Smooth muscle cell (in vitro differentiated cells): ENCODE data around the gene TCF7L2. TPM values are rescaled to one million over a fixed set of nuclear protein-coding genes. Genes with fewer than 3 reads are reported as not detected.

Experiments used
- DNase-seq: peaks from one replicate; lab custom pipeline; 2025; ENCODE audit not compliant: unreplicated experiment; lab: John Stamatoyannopoulos, UW
- H2AFZ ChIP-seq: fragments of 200-600 bp; sonication (generic); 2 replicates; pipeline ENCODE4 v1.6.0; 2016; ENCODE audit warnings: antibody characterized with exemption, low read depth, mild to moderate bottlenecking
- H3F3A ChIP-seq: fragments of 200-600 bp; sonication (generic); 2 replicates; pipeline ENCODE4 v1.6.0; 2017; ENCODE audit warnings: antibody characterized with exemption, low read depth
- H3K27ac ChIP-seq: fragments of 200-600 bp; sonication (generic); 2 replicates; pipeline ENCODE4 v1.5.1; 2016; ENCODE audit warnings: low read depth, mild to moderate bottlenecking
- H3K27me3 ChIP-seq: fragments of 200-600 bp; sonication (generic); 2 replicates; pipeline ENCODE4 v1.6.1; 2016; ENCODE audit warnings: low read depth, mild to moderate bottlenecking
- H3K36me3 ChIP-seq: fragments of 200-600 bp; sonication (generic); 2 replicates; pipeline ENCODE4 v1.5.1; 2016; ENCODE audit warnings: low read depth
- H3K4me1 ChIP-seq: fragments of 200-600 bp; sonication (generic); 2 replicates; pipeline ENCODE4 v1.5.1; 2016; ENCODE audit warnings: low read depth
- H3K4me2 ChIP-seq: fragments of 200-600 bp; sonication (generic); 2 replicates; pipeline ENCODE4 v1.6.0; 2016; ENCODE audit warnings: mild to moderate bottlenecking
- H3K4me3 ChIP-seq: fragments of 200-600 bp; sonication (generic); 2 replicates; pipeline ENCODE4 v1.5.1; 2016; ENCODE audit warnings: mild to moderate bottlenecking
- H3K79me2 ChIP-seq: fragments of 200-600 bp; sonication (generic); 2 replicates; pipeline ENCODE4 v1.6.0; 2016; ENCODE audit warnings: low read depth, mild to moderate bottlenecking
- H3K9ac ChIP-seq: fragments of 200-600 bp; sonication (generic); 2 replicates; pipeline ENCODE4 v1.6.0; 2016; ENCODE audit warnings: low read depth
- H3K9me3 ChIP-seq: fragments of 200-600 bp; sonication (generic); replicated peaks from 2 replicates; pipeline ENCODE4 v1.5.1; 2016; ENCODE audit warnings: low read depth
- H4K20me1 ChIP-seq: fragments of 200-600 bp; sonication (generic); 2 replicates; pipeline ENCODE4 v1.6.0; 2016; ENCODE audit warnings: low read depth
- CTCF ChIP-seq: fragments of 200-600 bp; sonication (generic); IDR thresholded peaks from 2 replicates; pipeline ENCODE4 v1.5.1; 2017; ENCODE audit warnings: borderline replicate concordance, mild to moderate bottlenecking, antibody characterized with exemption; ENCODE audit not compliant: insufficient read depth, poor library complexity, severe bottlenecking
- WGBS: methylation state at CpG from one replicate; pipeline ENCODE4 v1.1.7; 2016; ENCODE audit warnings: low lambda C conversion rate; 5-methylcytosine and 5-hydroxymethylcytosine counted together
- polyA plus RNA-seq: library from polyadenylated mRNA; unstranded; fragments of >200 nt; fragmentation: Nextera tagmentation; extraction: Ambion mirVana; gene quantifications from 2 replicates; pipeline ENCODE4 v1.2.1, GENCODE V29; 2016
- total RNA-seq: library from RNA; depleted of rRNA; stranded (reverse); fragments of >200 nt; gene quantifications from 2 replicates; pipeline ENCODE4 v1.2.3, GENCODE V29; 2014

Gene TCF7L2
- total and polyA plus RNA-seq, 2 experiments from 2014 or later = 14.6 to 17.7 TPM

- H3K9me3 ChIP-seq = no peaks in the 10 kb centered on the region
- DNase-seq = no peak
Observed at GRCh38 chr10:113001599-113002448, 51.8 kb downstream of the TCF7L2 start.

GRCh38 chr10:113002449-113002777 is 52.4 kb downstream of the TCF7L2 start:
- 65% methylated on average over 1 of the region's 1 CpG for WGBS
- Histone ChIP-seq H3F3A (peaks cover 3% of the 10 kb centered on the region), H3K27me3 (no peaks in the 10 kb centered on the region), H4K20me1 (peaks cover 100% of the 10 kb centered on the region), H3K27ac (no peak overlapping the region), H3K79me2 (peaks cover 90% of the 10 kb centered on the region), H3K9ac (no peak overlapping the region), H3K4me2 (no peak overlapping the region), H3K36me3 (no peaks in the 10 kb centered on the region), H2AFZ (no peak overlapping the region), H3K9me3 (no peaks in the 10 kb centered on the region), H3K4me1 (peaks cover 16% of the 10 kb centered on the region), H3K4me3 (no peak overlapping the region)
- DNase-seq = no peak
- no peak for TF ChIP-seq CTCF

More at GRCh38 chr10:113001599-113002448, 51.8 kb downstream of the TCF7L2 start:
- no peak for TF ChIP-seq CTCF
- Histone ChIP-seq H3F3A (peaks cover 3% of the 10 kb centered on the region), H3K4me2 (peak overlapping the region; percentile 35), H3K27ac (peak overlapping the region; percentile 49), H3K4me1 (peaks cover 16% of the 10 kb centered on the region), H4K20me1 (peaks cover 100% of the 10 kb centered on the region), H3K4me3 (no peak overlapping the region), H3K27me3 (no peaks in the 10 kb centered on the region), H3K9ac (no peak overlapping the region), H2AFZ (no peak overlapping the region), H3K79me2 (peaks cover 92% of the 10 kb centered on the region), H3K36me3 (no peaks in the 10 kb centered on the region)
- 72% methylated on average over 8 of the region's 8 CpGs for WGBS

- Histone ChIP-seq H3K4me3 (no peak overlapping the region), H3K27me3 (no peaks in the 10 kb centered on the region), H2AFZ (no peak overlapping the region), H3F3A (peaks cover 3% of the 10 kb centered on the region), H4K20me1 (peaks cover 100% of the 10 kb centered on the region), H3K4me2 (no peak overlapping the region), H3K9me3 (no peaks in the 10 kb centered on the region), H3K4me1 (peaks cover 16% of the 10 kb centered on the region), H3K79me2 (peaks cover 90% of the 10 kb centered on the region), H3K36me3 (no peaks in the 10 kb centered on the region), H3K9ac (no peak overlapping the region), H3K27ac (no peak overlapping the region)
- WGBS = 96% methylated on average over 3 of the region's 3 CpGs
- TF ChIP-seq CTCF = no peak
- no peak for DNase-seq
Observed at GRCh38 chr10:113003052-113003451, 53.0 kb downstream of the TCF7L2 start.
